ENCODE results near the gene BLTP2. TPM values are rescaled to one million over a fixed set of nuclear protein-coding genes. Genes with fewer than 3 reads are reported as not detected.
A peak's percentile ranks its signal among the peaks of the same experiment; 100 is the strongest.

Gene BLTP2
- polyA plus RNA-seq, 1 of the 3 experiments (the other 2 are of a cell fraction): 46.4 TPM

GRCh38 chr17:28645576-28645939 lies 600 bp upstream of the BLTP2 start (continued):
- TF ChIP-seq ZBTB33 (IDR thresholded peaks at IDR 0.05; ENCODE audit: borderline replicate concordance, low read depth): no peak
- no peak for TF ChIP-seq EZH2phosphoT487 (IDR thresholded peaks at IDR 0.05; ENCODE audit: borderline replicate concordance, low read depth)

GRCh38 chr17:28643983-28644786 lies 773 bp downstream of the BLTP2 start:
- Histone ChIP-seq H3K9ac (peak overlapping the region; percentile 84), H3K4me1 (ENCODE audit: control insufficient read depth in 1 of 2, insufficient read depth in 2 of 2, low read depth in 1 of 2, low read length in 1 of 2) (peaks cover 6 to 14% of the 10 kb centered on the region in 2 experiments; a peak in 3 of 4 replicates), H3K4me3 (ENCODE audit: low read depth in 2 of 2, low read length in 1 of 2) (peak overlapping the region; percentile 89 to 95), H4K20me1 (ENCODE audit: insufficient read depth) (peaks cover 9% of the 10 kb centered on the region), H3K27ac (ENCODE audit: low read depth in 2 of 2, low read length in 1 of 2) (peak overlapping the region; percentile 25 to 76; a peak in 3 of 4 replicates), H3K9me2 (no peaks in the 10 kb centered on the region), H3K79me2 (ENCODE audit: insufficient read depth) (peaks cover 57% of the 10 kb centered on the region), H3F3A (replicated peaks; ENCODE audit: insufficient read depth) (peaks cover 35% of the 10 kb centered on the region), H3K9me3 (no peaks in the 10 kb centered on the region), H3K36me3 (replicated peaks in 1 of 2; ENCODE audit: control insufficient read depth in 1 of 2, insufficient read depth in 2 of 2, low read length in 1 of 2) (peaks cover 37 to 54% of the 10 kb centered on the region in 2 experiments), H3K4me2 (peak overlapping the region; percentile 97), H2AFZ (ENCODE audit: low read depth) (peak overlapping the region; percentile 86; the same call in 1 of the 2 replicates), H3K27me3 (ENCODE audit: insufficient read depth) (no peaks in the 10 kb centered on the region)
- no peak for TF ChIP-seq RFX5 (IDR thresholded peaks at IDR 0.05; ENCODE audit: low read length)
- peak; percentile 50 for TF ChIP-seq CTCF (IDR thresholded peaks at IDR 0.05)
- TF ChIP-seq GABPA (IDR thresholded peaks at IDR 0.05; ENCODE audit: low read depth): peak; percentile 49; the same call in 1 of the 2 replicates
- TF ChIP-seq POLR2AphosphoS5 (IDR thresholded peaks at IDR 0.05; ENCODE audit: low read depth, low read length): no peak
- 0 out of 2 replicates have a peak, but pooled peaks have one; percentile 23 for TF ChIP-seq MXI1 (IDR thresholded peaks at IDR 0.05; ENCODE audit: low read depth, low read length)
- CTCF ChIA-PET: interaction anchor here (0.6 to 4.1 kb wide), 26 partner anchors 9 to 309 kb away, joined by 3 to 50 read pairs (median 4); partner anchors contain the start of genes IFT20, NEK8, SDF2 and SUPT6H
- under 1% methylated on average over 16 of the region's 18 CpGs for WGBS (ENCODE audit: low lambda C conversion rate)
- DNase-seq: peak; percentile 67
- POLR2A ChIA-PET: interaction anchor here (0.9 to 1.7 kb wide), 7 partner anchors 9 to 264 kb away, joined by 3 to 7 read pairs (median 4); partner anchors contain the start of genes RPL23A, SDF2 and SUPT6H

- peaks cover 17% of the 10 kb centered on the region for H3F3A ChIP-seq (replicated peaks; ENCODE audit: insufficient read depth)
- no peaks in the 10 kb centered on the region for H3K9me3 ChIP-seq
- H3K9me2 ChIP-seq: no peaks in the 10 kb centered on the region
- H3K4me1 ChIP-seq (ENCODE audit: control insufficient read depth in 1 of 2, insufficient read depth in 2 of 2, low read depth in 1 of 2, low read length in 1 of 2): peaks cover 6 to 12% of the 10 kb centered on the region in 2 experiments; a peak in 3 of 4 replicates
- peaks cover 9% of the 10 kb centered on the region for H4K20me1 ChIP-seq (ENCODE audit: insufficient read depth)
- H3K27me3 ChIP-seq (ENCODE audit: insufficient read depth): no peaks in the 10 kb centered on the region
- no peak overlapping the region for H3K4me3 ChIP-seq (ENCODE audit: low read depth in 2 of 2, low read length in 1 of 2)
- CTCF ChIA-PET: interaction anchor here (1.1 to 1.4 kb wide), 2 partner anchors 15 to 34 kb away, joined by 3 read pairs; no protein-coding TSS in a partner anchor
- WGBS (ENCODE audit: low lambda C conversion rate): 100% methylated on average over 2 of the region's 2 CpGs
- DNase-seq: no peak
- H2AFZ ChIP-seq (ENCODE audit: low read depth): no peak overlapping the region
- no peak overlapping the region for H3K27ac ChIP-seq (ENCODE audit: low read depth in 2 of 2, low read length in 1 of 2)
- H3K4me2 ChIP-seq: no peak overlapping the region
- no peak overlapping the region for H3K9ac ChIP-seq
- peaks cover 58% of the 10 kb centered on the region for H3K79me2 ChIP-seq (ENCODE audit: insufficient read depth)
- POLR2A ChIA-PET: no interaction called here
- H3K36me3 ChIP-seq (replicated peaks in 1 of 2; ENCODE audit: control insufficient read depth in 1 of 2, insufficient read depth in 2 of 2, low read length in 1 of 2): peaks cover 58 to 69% of the 10 kb centered on the region in 2 experiments
- TF ChIP-seq NRF1 (IDR thresholded peaks at IDR 0.05; ENCODE audit: low read depth, low read length): no peak
- TF ChIP-seq EZH2phosphoT487 (IDR thresholded peaks at IDR 0.05; ENCODE audit: borderline replicate concordance, low read depth): no peak
- TF ChIP-seq RXRA (IDR thresholded peaks at IDR 0.05; ENCODE audit: borderline replicate concordance, low read depth): no peak
- no peak for TF ChIP-seq USF2 (IDR thresholded peaks at IDR 0.05; ENCODE audit: borderline replicate concordance, low read depth, low read length)
- no peak for TF ChIP-seq YY1 (IDR thresholded peaks at IDR 0.05; ENCODE audit: low read depth)
- TF ChIP-seq ZBTB33 (IDR thresholded peaks at IDR 0.05; ENCODE audit: borderline replicate concordance, low read depth): no peak
- no peak for TF ChIP-seq RAD21 (IDR thresholded peaks at IDR 0.05; ENCODE audit: low read length)
- TF ChIP-seq CTCF (IDR thresholded peaks at IDR 0.05): no peak
These were observed 3.4 kb downstream of the BLTP2 start for GRCh38 chr17:28641579-28641978.

Data from SK-N-SH (cell line).